Activated T-helper 1 cell treated with anti-CD3 and anti-CD28 coated beads, Interleukin-2, amount 50 U/mL, for 16 hours (primary cell): Measurements from ENCODE around the gene CYTH1.
A peak's percentile ranks its signal among the peaks of the same experiment; 100 is the strongest.
"Not testable (repeated sequence)": the region's sequence is repeated elsewhere in the genome, so short reads cannot be mapped to it uniquely, and the experiment has no call there.

Source experiments
- DNase-seq, 2 donors: peaks; one replicate each; pipeline ENCODE4 v3.0.0-alpha.2; 2020; ENCODE audit warnings: low read depth in 1 of 2, low spot score in 1 of 2

CYTH1 gene

DNA sequence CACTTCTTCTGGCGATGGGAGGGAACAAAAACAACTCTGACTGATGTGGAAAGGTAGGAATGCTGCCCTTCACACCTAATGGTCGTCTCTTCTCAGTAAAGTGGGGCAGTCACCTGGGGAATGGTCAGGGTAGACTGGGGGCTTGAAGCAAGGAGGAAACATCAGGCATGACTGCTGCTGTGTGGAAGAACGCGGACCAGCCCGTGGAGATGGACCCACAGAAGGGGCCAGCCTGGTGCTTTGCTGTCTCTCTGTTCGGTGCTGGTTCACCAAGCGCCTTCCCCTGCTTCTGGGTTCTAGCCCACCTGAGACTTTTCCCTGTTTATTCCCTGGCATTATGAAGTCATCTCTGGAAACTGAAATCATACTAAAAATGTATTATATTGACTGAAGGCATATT is 108.7 kb downstream of the CYTH1 start:
- no peak for DNase-seq

DNA sequence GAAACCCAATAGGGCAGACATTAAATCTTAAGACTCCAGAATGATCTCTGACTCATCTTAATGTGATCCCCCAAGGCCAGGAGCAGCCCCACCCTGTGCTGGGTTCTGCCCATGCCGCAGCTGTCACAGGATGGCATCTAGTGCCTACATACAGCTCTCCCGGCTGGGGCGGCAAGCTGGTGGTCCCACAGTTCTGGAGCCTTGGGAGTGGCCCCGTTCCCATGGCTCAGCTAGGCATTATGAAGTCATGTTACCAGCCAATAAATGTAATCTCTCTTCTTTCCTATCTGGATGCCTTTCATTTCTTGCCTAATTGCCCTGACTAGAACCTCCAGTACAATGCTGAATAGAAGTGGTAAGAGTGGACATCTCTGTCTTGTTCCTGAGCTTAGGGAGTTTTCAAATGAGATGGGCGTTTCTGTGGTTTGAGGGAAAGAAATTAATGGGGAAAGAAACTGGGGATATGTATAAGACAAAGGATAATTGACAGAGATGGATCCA is 109.2 kb downstream of the CYTH1 start:
- no peak for DNase-seq

- DNase-seq = no peak
Measured at GRCh38 chr17:78672005-78672404, 110.1 kb downstream of the CYTH1 start.

- not testable (repeated sequence) for DNase-seq
Measured at GRCh38 chr17:78671726-78672001, 110.4 kb downstream of the CYTH1 start.

DNA sequence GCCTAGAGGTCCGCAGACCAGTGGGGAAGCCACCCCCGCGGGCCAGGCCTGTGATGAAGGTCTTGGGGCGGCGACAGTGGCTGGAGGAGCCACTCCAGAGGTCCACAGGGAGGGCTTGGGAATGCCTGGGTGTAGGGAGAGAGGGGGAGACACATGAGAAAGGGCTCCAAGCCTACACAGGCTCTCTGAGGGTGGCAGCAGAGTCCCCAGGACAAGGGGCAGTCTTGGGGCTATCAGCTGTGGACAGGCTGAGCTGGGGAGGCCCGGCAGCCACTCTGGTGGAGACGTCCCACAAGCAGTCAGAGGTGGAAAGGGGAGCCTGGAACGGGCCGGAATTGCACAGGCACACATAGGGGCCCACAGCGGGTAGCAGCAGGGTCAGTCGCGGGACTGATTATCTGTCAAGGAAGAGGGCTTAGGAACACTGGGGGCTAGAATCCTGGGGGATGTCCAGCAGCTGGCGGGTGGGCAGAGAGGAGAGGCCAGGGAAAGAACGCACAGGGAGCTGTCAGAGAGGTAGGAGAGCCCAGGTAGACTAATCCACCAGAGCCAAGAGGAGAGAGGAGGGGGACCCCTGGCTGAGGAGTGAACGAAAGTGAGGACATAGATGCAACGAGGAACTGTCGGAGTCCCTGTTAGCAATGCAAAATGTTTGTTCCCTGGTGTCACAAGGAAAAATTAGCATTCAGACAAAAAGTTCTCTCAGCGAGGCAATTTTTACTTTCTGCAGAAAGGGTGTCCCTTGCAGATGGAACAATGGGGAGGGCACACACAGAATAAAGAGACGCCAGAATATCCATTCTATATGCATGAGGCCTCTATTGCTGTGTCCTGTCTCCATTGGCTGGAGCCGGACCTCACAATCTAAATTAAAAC is 111.0 kb downstream of the CYTH1 start:
- DNase-seq = no peak

DNA sequence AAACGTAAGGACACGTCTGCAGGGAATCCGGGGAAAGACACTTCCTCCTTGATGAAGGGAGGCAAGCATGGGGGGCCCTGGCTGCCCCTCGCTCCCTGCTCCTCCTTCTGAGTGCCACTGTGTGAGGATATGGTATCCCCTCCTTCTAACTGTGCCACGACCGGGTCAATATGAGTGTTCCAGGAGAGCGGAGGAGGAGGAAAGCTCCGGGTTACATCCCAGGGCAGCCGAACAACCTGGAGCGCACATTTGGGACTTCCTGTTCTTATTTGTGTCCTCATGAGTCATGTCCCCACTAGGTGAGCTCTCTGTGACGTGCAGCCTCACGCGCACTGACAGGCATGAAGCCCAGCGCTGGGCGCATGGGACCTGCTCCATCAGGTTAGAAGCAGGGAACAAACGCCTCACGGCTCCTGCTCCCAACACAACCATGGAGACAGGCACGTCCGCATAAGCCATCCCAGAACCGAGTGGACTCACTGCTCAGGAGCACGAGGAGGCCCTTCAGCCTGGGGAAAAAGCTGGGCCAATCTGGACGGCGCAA is 112.0 kb downstream of the CYTH1 start:
- DNase-seq = no peak

DNA sequence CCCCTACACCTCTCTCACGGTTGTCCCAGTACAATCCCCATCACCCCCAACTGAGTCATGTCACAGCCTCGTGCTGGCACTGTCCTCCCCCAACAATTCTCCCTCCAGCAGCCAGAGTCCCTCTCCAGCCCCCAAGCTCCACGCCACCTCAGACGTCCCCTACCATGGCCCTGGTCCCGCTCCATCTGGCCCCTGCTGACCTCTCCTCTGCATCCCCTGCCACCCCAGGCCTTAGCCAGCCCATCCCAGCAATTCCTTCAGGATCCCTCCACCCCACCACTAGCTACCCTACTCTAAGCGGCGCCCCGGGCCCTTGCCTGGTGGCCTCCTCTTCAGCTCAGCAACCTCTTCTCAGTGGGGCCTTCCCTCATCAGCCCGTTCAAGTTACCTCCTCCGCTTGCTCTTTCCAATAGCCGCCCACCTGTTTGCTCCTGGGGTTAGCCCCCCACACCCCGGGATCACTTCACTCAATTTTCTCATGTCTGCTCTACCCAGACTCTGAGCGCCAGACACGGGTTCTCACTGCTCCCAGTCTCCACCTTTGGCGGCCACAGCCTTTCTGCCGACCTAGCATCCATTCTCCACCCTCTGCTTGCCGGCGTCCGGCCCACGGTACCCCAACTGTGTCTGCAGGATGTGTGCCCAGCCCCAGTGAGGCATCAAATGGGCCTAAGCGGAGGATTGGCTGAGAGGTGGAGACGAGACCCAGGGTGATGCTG is 112.7 kb downstream of the CYTH1 start:
- DNase-seq = no peak

DNA sequence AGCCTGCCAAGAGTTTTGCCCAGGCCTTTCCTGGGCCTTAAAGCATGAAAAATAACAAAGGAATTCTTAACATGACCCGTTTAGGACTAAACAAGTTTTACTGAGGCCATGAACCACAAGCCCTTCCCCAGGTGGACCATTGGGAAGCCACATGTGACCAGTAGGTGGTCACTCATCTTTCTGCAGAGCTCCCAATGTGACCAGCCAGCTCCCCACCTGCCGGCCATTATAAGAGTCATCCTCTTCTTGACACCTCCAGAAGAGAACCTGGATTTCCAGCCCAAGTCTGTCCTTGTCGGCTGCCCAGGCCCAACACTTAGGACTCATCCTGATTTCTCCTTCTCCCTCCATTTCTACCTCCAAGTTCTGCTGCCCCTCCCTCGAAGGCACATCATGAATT is 113.2 kb downstream of the CYTH1 start:
- DNase-seq = no peak

GRCh38 chr17:78667741-78668640 is 114.1 kb downstream of the CYTH1 start:
- DNase-seq = no peak

DNA sequence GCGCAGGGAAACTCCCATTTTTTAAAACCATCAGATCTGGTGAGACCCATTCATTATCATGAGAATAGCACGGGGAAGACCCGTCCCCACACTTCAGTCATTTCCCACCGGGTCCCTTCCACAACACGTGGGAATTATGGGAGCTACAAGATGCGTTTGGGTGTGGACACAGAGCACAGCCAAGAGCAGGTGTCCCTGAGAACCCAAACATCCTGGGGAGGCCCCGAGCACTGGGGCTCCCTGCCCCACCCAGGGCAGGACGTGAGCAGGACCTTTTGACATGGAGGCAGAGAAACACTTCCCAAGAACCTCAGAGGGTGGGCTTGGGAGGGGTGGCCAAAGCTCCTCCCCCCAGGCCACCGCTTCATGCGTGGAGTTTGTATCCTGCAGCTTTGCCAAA is 115.0 kb downstream of the CYTH1 start:
- no peak for DNase-seq

GRCh38 chr17:78665952-78666920 is 115.8 kb downstream of the CYTH1 start:
- DNase-seq = peak; percentile 19 to 23

GRCh38 chr17:78665387-78665951 is 116.6 kb downstream of the CYTH1 start:
- DNase-seq = no peak

DNA sequence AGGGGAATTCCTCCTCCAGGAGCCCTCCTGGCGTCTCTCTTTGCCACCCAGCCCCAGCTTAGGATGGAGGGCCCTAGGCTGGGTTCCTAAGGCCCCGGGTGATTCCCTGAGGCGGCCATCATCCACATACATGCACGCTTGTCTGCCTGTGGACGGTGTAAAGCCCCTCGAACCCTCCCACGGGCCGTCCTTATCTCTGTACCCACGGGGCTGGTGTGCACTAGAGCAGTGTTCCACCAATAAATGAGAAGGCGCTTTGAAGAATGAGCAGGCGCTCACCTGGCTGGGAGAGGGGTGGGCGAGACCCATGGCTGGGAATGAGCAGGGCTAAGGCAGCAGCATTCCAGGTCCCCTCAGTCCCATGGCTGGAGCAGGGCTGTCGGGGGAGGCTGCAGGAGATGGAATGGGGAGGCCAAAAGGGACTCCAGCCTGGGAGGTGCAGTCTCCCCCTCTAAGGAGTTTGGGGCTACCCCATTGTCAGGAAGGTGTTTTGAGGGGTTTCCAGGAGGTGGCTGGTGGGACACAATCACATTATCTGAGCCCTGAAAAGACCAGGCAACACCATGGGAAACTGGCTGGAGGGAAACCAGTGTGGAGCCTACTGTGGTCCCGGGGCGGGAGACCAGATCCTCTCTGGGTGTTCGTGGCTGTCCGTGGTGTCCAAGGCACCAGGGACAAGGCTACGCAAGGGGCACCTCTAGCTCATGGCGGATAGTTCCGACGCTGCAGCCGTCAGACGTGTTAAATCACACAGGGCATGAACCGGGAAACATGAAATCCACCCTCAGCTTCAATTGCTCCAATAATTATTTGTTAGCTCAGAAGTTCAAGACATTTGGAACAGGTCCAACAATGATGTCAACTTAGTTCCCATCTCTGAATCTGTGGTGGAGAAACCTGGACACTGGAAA is 117.3 kb downstream of the CYTH1 start:
- no peak for DNase-seq

GRCh38 chr17:78661093-78661770 is 120.8 kb downstream of the CYTH1 start:
- no peak for DNase-seq

GRCh38 chr17:78659546-78659945 is 122.5 kb downstream of the CYTH1 start:
- DNase-seq = no peak

DNA sequence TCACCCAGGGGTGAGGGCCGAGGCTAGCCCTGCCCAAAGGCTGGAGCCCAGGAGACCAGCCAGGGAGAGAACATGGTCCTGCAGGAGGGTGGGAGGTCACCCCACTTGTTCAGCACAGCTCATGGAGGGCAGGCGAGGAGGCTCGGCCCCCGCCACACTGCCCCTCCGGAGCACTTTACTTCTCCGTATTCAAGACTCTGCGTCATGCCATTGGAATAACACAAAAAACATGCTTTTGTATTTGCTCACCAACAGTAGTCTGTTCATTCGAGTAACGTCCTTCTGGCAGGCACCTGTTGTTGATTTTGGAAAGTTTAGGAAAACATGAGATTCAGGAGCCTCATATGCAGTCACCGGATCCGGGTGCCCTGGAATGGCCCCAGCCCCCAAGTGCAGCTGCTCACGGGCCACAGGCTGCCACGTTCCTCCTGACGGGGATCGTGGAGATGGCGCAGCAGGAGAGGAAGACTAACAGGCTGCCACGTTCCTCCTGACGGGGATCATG is 123.7 kb downstream of the CYTH1 start:
- DNase-seq = no peak

DNA sequence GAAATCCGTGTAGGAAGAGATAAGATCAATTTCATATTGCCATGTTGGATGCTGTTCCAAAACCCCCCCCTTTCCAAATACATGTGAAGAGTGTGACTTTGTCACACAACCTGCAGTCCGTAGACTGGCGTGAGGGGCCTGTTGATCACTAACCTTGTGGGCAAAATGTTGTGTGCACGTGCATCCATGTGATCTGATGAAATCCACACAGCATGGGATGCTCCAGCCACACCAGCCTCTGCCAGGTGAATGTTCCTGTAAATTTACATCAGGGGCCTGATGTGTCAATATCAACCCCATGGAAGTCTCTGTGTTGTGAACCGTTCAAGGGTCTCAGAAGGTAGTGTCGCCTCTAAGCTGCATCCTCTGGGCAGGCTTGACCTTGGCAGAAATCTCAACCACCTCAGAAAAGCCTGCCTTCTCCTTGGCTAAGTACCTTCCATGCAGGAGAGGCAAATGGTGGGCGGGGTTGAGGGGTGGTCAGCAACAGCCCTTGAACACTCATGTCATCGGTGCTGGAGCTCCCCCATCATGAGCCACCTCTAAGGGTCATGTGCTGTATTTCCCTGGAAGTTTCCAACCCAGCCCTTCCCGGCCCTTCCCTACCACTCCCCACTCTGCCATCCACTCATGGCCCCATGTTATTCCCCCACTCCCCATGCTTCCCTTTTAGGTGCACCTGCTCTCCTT is 126.7 kb downstream of the CYTH1 start:
- no peak for DNase-seq
